GM21717 (cell line): ENCODE measurements around the gene TSPAN18.

Experiments used
- ATAC-seq: cut with Tn5 transposase; IDR thresholded peaks from one replicate; pipeline ENCODE4 v1.9.1; 2021; ENCODE audit warnings: mild to moderate bottlenecking, moderate library complexity; ENCODE audit not compliant: unreplicated experiment

TSPAN18 gene

GRCh38 chr11:44791316-44791925 lies 64.7 kb downstream of the TSPAN18 start:
- no peak for ATAC-seq

- ATAC-seq, result no peak
These were observed 65.4 kb downstream of the TSPAN18 start for GRCh38 chr11:44792171-44792570.

GRCh38 chr11:44793350-44794090 lies 66.8 kb downstream of the TSPAN18 start:
- no peak for ATAC-seq

- ATAC-seq, result no peak
These were observed 69.2 kb downstream of the TSPAN18 start for GRCh38 chr11:44795803-44796535.

GRCh38 chr11:44797051-44797450 lies 70.3 kb downstream of the TSPAN18 start:
- ATAC-seq, result no peak

GRCh38 chr11:44797886-44798606 lies 71.3 kb downstream of the TSPAN18 start:
- ATAC-seq, result no peak

- no peak for ATAC-seq
These were observed 71.8 kb downstream of the TSPAN18 start for GRCh38 chr11:44798607-44798972.

GRCh38 chr11:44799012-44799411 lies 72.2 kb downstream of the TSPAN18 start:
- ATAC-seq, result no peak

GRCh38 chr11:44802347-44802746 lies 75.6 kb downstream of the TSPAN18 start:
- ATAC-seq, result no peak

GRCh38 chr11:44803009-44803408 lies 76.2 kb downstream of the TSPAN18 start:
- no peak for ATAC-seq

- no peak for ATAC-seq
These were observed 78.0 kb downstream of the TSPAN18 start for GRCh38 chr11:44804449-44805437.

- no peak for ATAC-seq
These were observed 78.8 kb downstream of the TSPAN18 start for GRCh38 chr11:44805596-44805995.

GRCh38 chr11:44808053-44808753 lies 81.4 kb downstream of the TSPAN18 start:
- ATAC-seq, result no peak

GRCh38 chr11:44809283-44809682 lies 82.5 kb downstream of the TSPAN18 start:
- ATAC-seq, result no peak

- no peak for ATAC-seq
These were observed 85.2 kb downstream of the TSPAN18 start for GRCh38 chr11:44811841-44812448.

- ATAC-seq, result no peak
These were observed 86.2 kb downstream of the TSPAN18 start for GRCh38 chr11:44812971-44813370.

GRCh38 chr11:44813401-44813800 lies 86.6 kb downstream of the TSPAN18 start:
- no peak for ATAC-seq

GRCh38 chr11:44814881-44815592 lies 88.3 kb downstream of the TSPAN18 start:
- ATAC-seq, result no peak
